ENCODE data around the gene TNS3.

- TF ChIP-seq ZNF556 (CRISPR knock-in tag; IDR thresholded peaks at IDR 0.05; ENCODE audit: borderline replicate concordance), result no peak
- TF ChIP-seq PBX3 (CRISPR knock-in tag; IDR thresholded peaks at IDR 0.05; ENCODE audit: borderline replicate concordance), result no peak
- no peak for TF ChIP-seq HOXA5 (CRISPR knock-in tag; IDR thresholded peaks at IDR 0.05)
- TF ChIP-seq JUN (CRISPR knock-in tag; IDR thresholded peaks at IDR 0.05), result no peak
- no peak for TF ChIP-seq ZNF510 (CRISPR knock-in tag; IDR thresholded peaks at IDR 0.05; ENCODE audit: low read depth)
These were observed 254.6 kb downstream of the TNS3 start for GRCh38 chr7:47327346-47327697.

All from HepG2 (cell line).